Activated CD4-positive, alpha-beta memory T cell treated with anti-CD3 and anti-CD28 coated beads for 36 hours (primary cell): Measurements from ENCODE around the gene P2RY8. TPM values are rescaled to one million over a fixed set of nuclear protein-coding genes. Genes with fewer than 3 reads are reported as not detected.

Experiments
- CTCF ChIA-PET: fragments of 350-600 bp; sonication (Branson Sonifier 250); formaldehyde crosslinking; loops from one replicate; lab custom pipeline; 2021; ENCODE audit warnings: antibody characterized with exemption, inconsistent platforms; lab: Charles Lee
- POLR2A ChIA-PET: fragments of 350-600 bp; sonication (Branson Sonifier 250); formaldehyde crosslinking; loops from one replicate; lab custom pipeline; 2021; ENCODE audit warnings: antibody characterized with exemption; lab: Charles Lee
- DNase-seq: peaks from one replicate; pipeline ENCODE4 v3.0.0-alpha.2; 2020
- H3K27ac Mint-ChIP-seq: one replicate; pipeline ENCODE4 v1.8.0; 2021; ENCODE audit warnings: mixed read lengths
- H3K27me3 Mint-ChIP-seq: one replicate; pipeline ENCODE4 v1.8.0; 2021; ENCODE audit warnings: mixed read lengths
- H3K36me3 Mint-ChIP-seq: one replicate; pipeline ENCODE4 v1.8.0; 2021; ENCODE audit warnings: mixed read lengths
- H3K4me1 Mint-ChIP-seq: one replicate; pipeline ENCODE4 v1.8.0; 2021; ENCODE audit warnings: low read depth, mixed read lengths
- H3K4me3 Mint-ChIP-seq: one replicate; pipeline ENCODE4 v1.8.0; 2021; ENCODE audit warnings: mild to moderate bottlenecking, mixed read lengths
- H3K9me3 Mint-ChIP-seq: one replicate; pipeline ENCODE4 v1.8.0; 2021; ENCODE audit warnings: mixed read lengths
- intact Hi-C: fragments of 100-400 bp; cut with micrococcal nuclease; formaldehyde crosslinking; loops from one replicate; pipeline ENCODE4 v1.15.1; 2023
- total RNA-seq, 2 experiments: library from RNA; stranded (reverse); gene quantifications; one replicate each; pipeline ENCODE4 v1.2.3, GENCODE V29; 2021

P2RY8 gene
- total RNA-seq, 2 experiments from 2014 or later: 30.2 to 32.7 TPM

- intact Hi-C loops: loop anchor here (1.0 to 5.0 kb wide), 12 partner anchors 8 to 1171 kb away; partner anchors contain the start of gene SLC25A6
- Mint-ChIP-seq H3K4me3 (peak overlapping the region; percentile 94), H3K27ac (peak overlapping the region; percentile 99), H3K9me3 (no peaks in the 10 kb centered on the region), H3K27me3 (no peaks in the 10 kb centered on the region), H3K36me3 (peaks cover 10% of the 10 kb centered on the region), H3K4me1 (peaks cover 15% of the 10 kb centered on the region)
- CTCF ChIA-PET: no interaction called here
- DNase-seq: no peak
- POLR2A ChIA-PET: no interaction called here
These were observed 314 bp downstream of the P2RY8 start for GRCh38 chrX:1536712-1537030.

DNA sequence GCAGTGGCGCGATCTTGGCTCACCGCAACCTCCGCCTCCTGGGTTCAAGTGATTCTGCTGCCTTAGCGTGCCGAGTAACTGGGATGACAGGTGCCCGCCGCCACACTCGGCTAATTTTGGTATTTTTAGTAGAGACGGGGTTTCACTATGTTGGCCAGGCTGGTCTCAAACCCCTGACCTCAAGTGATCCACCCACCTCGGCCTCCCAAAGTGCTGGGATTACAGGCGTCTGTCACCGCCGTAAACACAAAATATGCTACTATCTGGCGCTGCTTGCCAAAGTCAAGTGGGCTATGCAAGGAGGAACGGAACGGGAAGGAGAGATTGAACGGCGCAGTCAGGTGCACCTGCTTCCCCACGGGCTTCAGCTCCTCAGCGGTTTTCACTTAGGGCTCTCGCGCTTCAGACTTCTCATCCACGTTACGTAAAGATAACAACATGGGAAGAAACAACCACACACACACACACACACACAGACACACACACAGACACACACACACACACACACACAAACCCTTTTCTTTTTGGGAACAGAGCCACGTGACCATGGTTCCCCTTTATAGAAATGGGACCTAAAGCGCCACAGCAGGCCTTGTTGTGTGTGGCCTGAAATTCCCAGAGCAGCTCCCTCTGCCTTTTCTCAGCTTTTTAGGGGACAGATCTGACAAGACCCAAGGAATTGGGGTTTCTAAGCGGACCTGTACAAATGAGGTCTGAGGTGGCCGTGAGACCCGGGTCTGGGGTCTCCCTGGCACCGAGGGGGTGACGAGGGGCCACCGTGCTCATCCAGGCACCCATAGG is 1.5 kb downstream of the P2RY8 start:
- Mint-ChIP-seq H3K27ac (peak overlapping the region; percentile 99), H3K9me3 (no peaks in the 10 kb centered on the region), H3K36me3 (peaks cover 10% of the 10 kb centered on the region), H3K4me1 (peaks cover 15% of the 10 kb centered on the region), H3K27me3 (no peaks in the 10 kb centered on the region), H3K4me3 (peak overlapping the region; percentile 94)
- peak; percentile 84 for DNase-seq
- ChIA-PET CTCF (no interaction called here), POLR2A (no interaction called here)
- intact Hi-C loops: loop anchor here (1.0 to 5.0 kb wide), 10 partner anchors 7 to 1172 kb away; partner anchors contain the start of gene SLC25A6

DNA sequence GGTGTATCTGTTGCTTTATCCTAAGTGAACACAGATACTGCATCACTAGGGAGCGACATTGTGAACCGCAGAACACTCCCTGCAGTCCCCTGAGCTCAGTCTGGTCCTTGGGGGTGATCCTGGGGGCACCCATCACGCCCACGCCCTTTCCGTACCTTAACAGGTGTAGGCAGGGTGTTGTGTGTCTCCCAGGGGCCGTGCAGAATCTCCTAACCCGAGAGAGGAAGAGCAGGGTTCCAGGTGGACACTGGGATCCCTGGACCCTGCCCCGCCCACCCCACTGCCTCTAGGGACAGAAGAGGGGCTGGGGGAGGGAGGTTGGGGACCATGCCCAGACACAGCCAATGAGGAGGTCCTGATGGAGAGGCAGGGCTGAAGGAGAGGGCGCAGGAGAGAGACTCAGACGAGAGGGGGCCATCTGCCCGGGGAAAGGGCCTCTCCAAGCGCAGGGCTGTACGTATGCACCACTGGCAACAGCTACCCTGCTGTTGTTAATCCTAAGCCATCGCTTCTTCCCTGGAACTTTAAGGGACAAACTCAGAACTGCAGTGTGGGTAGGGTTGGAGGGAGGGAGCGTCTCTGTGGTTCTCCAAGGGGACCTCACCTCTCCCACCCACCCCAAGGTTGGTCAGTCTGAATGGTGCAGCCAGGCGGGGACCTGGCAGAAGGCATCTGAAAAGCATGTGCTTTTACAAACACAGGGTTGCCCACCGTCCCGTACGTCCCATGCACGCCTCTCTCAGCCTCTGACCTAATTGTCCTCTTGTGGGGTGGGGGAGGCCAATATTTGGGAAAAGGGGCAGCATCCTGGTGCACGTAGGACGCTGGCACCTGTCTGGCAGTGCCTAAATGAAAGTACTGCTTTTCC is 2.5 kb downstream of the P2RY8 start:
- ChIA-PET POLR2A (no interaction called here), CTCF (no interaction called here)
- Mint-ChIP-seq H3K27me3 (no peaks in the 10 kb centered on the region), H3K4me1 (peaks cover 15% of the 10 kb centered on the region), H3K27ac (peak overlapping the region; percentile 99), H3K36me3 (peaks cover 10% of the 10 kb centered on the region), H3K4me3 (peak overlapping the region; percentile 94), H3K9me3 (no peaks in the 10 kb centered on the region)
- intact Hi-C loops: loop anchor here (5.0 kb wide), 3 partner anchors 142 to 1173 kb away; partner anchors contain the start of gene SLC25A6
- DNase-seq: peak; percentile 64

GRCh38 chrX:1533058-1533457 is 3.9 kb downstream of the P2RY8 start:
- peaks cover 10% of the 10 kb centered on the region for H3K36me3 Mint-ChIP-seq
- intact Hi-C loops: no loop called here
- no peak overlapping the region for H3K4me3 Mint-ChIP-seq
- no peaks in the 10 kb centered on the region for H3K27me3 Mint-ChIP-seq
- POLR2A ChIA-PET: no interaction called here
- no peak for DNase-seq
- CTCF ChIA-PET: no interaction called here
- no peak overlapping the region for H3K27ac Mint-ChIP-seq
- H3K4me1 Mint-ChIP-seq: peaks cover 12% of the 10 kb centered on the region
- no peaks in the 10 kb centered on the region for H3K9me3 Mint-ChIP-seq

DNA sequence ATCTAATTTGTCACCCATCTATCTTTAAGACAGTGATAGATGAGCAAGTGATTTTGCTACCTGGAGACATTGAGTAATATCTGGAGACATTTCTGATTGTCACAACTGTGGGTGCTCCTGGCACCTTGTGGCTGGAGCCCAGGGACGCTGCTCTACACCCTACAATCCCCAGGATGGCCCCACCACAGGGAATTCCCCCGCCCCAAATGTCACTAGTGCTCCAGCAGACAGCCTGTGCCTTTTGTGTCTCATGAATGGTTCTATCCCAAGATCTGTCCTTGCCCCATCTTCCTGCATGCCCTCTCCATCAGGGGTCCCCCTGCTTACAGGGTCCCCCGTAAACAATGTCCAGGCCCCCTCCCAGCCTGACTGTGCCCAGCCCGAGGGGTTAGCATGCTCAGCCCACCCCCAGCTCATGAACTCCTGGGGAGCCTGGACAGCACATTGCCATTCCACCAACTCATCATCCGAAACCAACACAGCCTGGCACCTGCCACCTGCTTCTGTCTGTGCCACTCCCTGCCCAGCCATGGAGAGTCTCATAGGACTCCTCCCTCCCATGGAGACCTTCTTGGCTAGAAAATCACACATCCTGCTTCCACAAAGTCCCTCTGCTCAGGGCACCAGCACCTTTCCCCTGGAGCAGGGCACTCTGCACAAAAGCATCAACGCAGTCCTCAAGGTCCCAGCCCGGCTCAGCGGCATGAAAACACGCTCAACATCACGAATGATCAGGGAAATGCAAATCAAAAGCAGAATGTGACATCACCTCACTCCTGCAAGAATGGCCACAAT is 5.7 kb downstream of the P2RY8 start:
- POLR2A ChIA-PET: no interaction called here
- Mint-ChIP-seq H3K27ac (no peak overlapping the region), H3K9me3 (no peaks in the 10 kb centered on the region), H3K4me3 (no peak overlapping the region), H3K4me1 (peaks cover 4% of the 10 kb centered on the region), H3K27me3 (no peaks in the 10 kb centered on the region), H3K36me3 (peaks cover 10% of the 10 kb centered on the region)
- peak; percentile 80 for DNase-seq
- CTCF ChIA-PET: no interaction called here
- intact Hi-C loops: no loop called here

DNA sequence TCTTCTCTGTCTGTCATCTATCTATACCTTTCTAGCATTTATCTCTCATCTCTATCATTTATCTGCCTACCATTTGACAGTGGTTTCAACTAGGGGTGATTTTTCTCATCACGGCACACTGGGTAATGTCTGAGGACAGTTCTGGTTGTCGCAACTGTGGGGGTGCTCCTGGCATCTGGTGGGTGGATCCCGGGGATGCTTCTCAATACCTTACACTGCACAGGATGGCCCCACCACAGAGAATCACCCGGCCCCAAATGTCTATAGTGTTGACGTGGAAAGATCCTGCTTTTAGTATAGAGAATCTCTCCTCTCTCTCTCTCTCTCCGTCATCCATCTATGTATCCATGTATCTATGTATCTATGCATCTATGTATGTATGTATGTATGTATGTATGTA is 7.2 kb downstream of the P2RY8 start:
- CTCF ChIA-PET: no interaction called here
- H3K4me3 Mint-ChIP-seq: no peak overlapping the region
- POLR2A ChIA-PET: no interaction called here

DNA sequence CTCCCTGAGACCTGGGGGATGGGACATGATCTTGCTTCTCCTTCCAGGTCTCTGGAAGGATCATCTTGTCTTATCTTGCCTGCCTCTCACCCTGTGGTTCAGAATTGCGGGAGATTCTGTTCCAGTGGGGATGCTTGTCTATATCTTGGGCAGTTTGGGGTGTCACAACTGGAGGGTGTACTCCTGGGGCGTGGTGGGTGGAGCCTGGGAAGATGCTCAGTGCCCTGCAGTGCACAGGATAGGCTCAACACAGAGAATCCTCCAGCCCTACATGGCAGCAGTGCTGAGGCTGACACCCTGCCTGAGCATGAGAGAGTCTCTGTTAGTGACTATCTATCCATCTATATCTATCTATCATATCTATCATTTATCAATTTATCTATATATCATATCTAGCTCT is 7.7 kb downstream of the P2RY8 start:
- Mint-ChIP-seq H3K27me3 (no peaks in the 10 kb centered on the region), H3K4me1 (peaks cover 4% of the 10 kb centered on the region), H3K9me3 (no peaks in the 10 kb centered on the region), H3K4me3 (no peak overlapping the region), H3K27ac (no peak overlapping the region), H3K36me3 (peaks cover 4% of the 10 kb centered on the region)
- CTCF ChIA-PET: no interaction called here
- POLR2A ChIA-PET: no interaction called here
- intact Hi-C loops: loop anchor here (2.0 to 10.0 kb wide), 3 partner anchors 25 to 1165 kb away; partner anchors contain the start of gene CD99
- peak; percentile 30 for DNase-seq

More for the DNA sequence above, 7.2 kb downstream of the P2RY8 start:
- H3K36me3 Mint-ChIP-seq: peaks cover 4% of the 10 kb centered on the region
- peak; percentile 38 for DNase-seq
- H3K9me3 Mint-ChIP-seq: no peaks in the 10 kb centered on the region
- intact Hi-C loops: loop anchor here (2.0 to 10.0 kb wide), 3 partner anchors 25 to 1165 kb away; partner anchors contain the start of gene CD99
- no peak overlapping the region for H3K27ac Mint-ChIP-seq
- no peaks in the 10 kb centered on the region for H3K27me3 Mint-ChIP-seq
- peaks cover 4% of the 10 kb centered on the region for H3K4me1 Mint-ChIP-seq

- Mint-ChIP-seq H3K27me3 (no peaks in the 10 kb centered on the region), H3K36me3 (peaks cover 4% of the 10 kb centered on the region), H3K27ac (no peak overlapping the region), H3K4me1 (peaks cover 4% of the 10 kb centered on the region), H3K9me3 (no peaks in the 10 kb centered on the region), H3K4me3 (no peak overlapping the region)
- peak; percentile 17 for DNase-seq
- ChIA-PET CTCF (no interaction called here), POLR2A (no interaction called here)
- intact Hi-C loops: loop anchor here (1.0 to 10.0 kb wide), 6 partner anchors 7 to 1166 kb away; partner anchors contain the start of gene CD99
These were observed 8.1 kb downstream of the P2RY8 start for GRCh38 chrX:1528884-1529203.

DNA sequence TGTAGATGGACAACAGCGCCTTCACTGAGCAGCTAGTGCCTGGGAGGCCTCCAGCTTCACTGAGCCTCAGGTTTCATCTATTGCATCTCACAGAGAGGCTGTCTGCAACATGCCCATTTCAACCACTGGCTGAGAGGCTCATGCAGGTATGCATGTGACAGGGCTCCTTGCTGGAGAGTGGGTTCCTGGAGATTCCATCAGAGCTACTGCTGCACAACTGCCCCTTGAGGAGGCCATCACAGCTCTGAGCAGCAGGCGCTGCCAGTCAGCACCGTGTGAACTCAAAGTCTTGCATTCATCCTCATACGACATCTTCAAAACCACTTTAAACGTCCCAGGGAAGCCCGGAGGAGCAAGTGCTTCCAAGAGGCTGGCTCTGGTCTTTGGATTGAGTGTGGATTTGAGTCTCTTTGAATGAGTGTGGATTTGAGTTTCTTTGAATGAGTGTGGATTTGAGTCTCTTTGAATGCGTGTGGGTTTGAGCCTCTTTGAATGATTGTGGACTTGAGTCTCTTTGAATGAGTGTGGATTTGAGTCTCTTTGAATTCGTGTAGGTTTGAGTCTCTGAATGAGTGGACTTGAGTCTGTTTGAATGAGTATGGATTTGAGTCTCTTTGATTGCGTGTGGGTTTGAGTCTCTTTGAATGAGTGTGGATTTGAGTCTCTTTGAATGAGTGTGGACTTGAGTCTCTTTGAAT is 8.7 kb downstream of the P2RY8 start:
- POLR2A ChIA-PET: no interaction called here
- intact Hi-C loops: loop anchor here (1.0 to 10.0 kb wide), 6 partner anchors 8 to 1166 kb away; partner anchors contain the start of gene CD99
- peak; percentile 60 for DNase-seq
- Mint-ChIP-seq H3K9me3 (no peaks in the 10 kb centered on the region), H3K4me1 (peaks cover 5% of the 10 kb centered on the region), H3K27ac (no peak overlapping the region), H3K36me3 (peaks cover 5% of the 10 kb centered on the region), H3K4me3 (no peak overlapping the region), H3K27me3 (no peaks in the 10 kb centered on the region)
- CTCF ChIA-PET: no interaction called here

- ChIA-PET CTCF (no interaction called here), POLR2A (no interaction called here)
- intact Hi-C loops: loop anchor here (10.0 kb wide), 1 partner anchor 1167 kb away; the partner anchor contains the start of gene CD99
- Mint-ChIP-seq H3K9me3 (no peaks in the 10 kb centered on the region), H3K4me1 (peaks cover 4% of the 10 kb centered on the region), H3K27ac (no peak overlapping the region), H3K36me3 (peaks cover 4% of the 10 kb centered on the region), H3K27me3 (no peaks in the 10 kb centered on the region), H3K4me3 (no peak overlapping the region)
- DNase-seq: no peak
These were observed 9.5 kb downstream of the P2RY8 start for GRCh38 chrX:1527457-1527856.

DNA sequence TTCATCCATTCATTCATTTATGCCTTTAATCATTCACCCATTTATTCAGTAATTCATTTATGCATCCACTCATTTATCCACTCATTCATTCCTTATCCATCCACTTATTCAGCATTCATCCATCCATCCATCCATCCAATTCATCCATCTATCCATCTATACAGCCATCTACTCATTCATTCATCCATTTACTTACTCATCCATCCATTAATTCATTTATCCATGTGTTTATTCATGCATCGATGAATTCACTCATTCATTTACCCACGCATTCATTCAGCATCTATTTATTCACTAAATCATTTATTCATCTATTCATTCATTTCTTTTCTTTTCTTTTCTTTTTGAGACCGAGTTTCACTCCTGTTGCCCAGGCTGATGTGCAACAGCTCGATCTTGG is 10.4 kb downstream of the P2RY8 start:
- intact Hi-C loops: loop anchor here (10.0 kb wide), 1 partner anchor 1168 kb away; the partner anchor contains the start of gene CD99
- DNase-seq: no peak
- no peak overlapping the region for H3K27ac Mint-ChIP-seq
- H3K36me3 Mint-ChIP-seq: peaks cover 6% of the 10 kb centered on the region
- ChIA-PET CTCF (no interaction called here), POLR2A (no interaction called here)
- H3K9me3 Mint-ChIP-seq: no peaks in the 10 kb centered on the region
- H3K4me3 Mint-ChIP-seq: no peak overlapping the region
- H3K27me3 Mint-ChIP-seq: no peaks in the 10 kb centered on the region
- H3K4me1 Mint-ChIP-seq: peaks cover 11% of the 10 kb centered on the region
